HG03442 (cell line): Measurements from ENCODE around the gene CDK5R2.
"Not testable (repeated sequence)": the region's sequence is repeated elsewhere in the genome, so short reads cannot be mapped to it uniquely, and the experiment has no call there.

ENCODE experiments used
- ATAC-seq: cut with Tn5 transposase; IDR thresholded peaks from one replicate; pipeline ENCODE4 v1.9.1; 2021; ENCODE audit warnings: mild to moderate bottlenecking, moderate library complexity; ENCODE audit not compliant: unreplicated experiment

The CDK5R2 gene

DNA sequence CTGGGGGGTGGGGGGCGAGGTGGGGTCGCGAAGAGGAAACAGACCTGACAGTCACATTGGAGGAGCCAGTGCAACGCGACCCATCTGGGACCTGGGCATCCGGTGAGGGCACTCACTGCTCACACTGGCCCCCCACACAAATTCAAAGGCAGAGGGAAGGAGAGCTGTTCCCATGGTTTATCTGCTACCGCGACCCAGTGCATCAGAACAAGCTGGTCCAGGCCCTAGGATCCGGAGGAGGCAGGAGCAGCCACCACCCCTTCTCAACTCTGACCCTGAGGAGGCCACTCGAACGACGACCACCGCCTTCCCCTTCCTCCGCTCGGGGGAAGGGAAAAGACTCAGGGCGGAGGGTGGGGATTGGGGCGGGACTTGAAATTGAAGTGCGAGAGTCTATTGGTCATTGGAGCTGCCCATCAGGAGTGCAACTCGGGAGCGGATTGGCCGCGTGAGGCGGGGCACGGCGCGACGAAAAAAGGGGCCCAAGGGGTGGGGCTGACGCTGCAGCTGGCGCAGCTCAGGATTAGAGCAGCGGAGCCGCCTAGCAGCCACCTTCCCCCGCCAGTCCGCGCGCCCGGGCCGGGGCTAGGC is at the start of gene CDK5R2:
Gene CDK5R2 (plus strand): TSS at position 526 of the 591 bp plus-strand sequence. CDS start 155 bp downstream, outside the sequence.
- peak; percentile 91 for ATAC-seq

DNA sequence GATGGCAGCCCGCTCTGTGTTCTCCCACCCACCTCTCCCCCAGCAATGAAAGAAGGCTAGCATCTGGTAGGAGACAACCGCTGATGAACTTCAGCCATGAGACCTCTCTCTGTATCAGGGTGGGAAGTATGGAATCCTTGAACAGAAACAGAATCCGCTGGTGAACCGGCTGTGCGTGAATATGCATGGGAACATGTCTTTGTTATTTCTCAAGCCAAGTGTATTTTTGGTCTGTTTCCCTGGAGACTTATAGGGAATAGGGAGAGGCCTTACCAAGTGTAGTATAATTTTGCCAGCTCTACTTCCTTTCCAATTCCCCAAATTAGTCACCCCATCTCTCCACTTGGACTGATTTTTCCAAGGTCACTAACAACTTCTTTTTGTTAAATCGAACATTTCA is 48.7 kb upstream of the CDK5R2 start:
- ATAC-seq, result no peak

DNA sequence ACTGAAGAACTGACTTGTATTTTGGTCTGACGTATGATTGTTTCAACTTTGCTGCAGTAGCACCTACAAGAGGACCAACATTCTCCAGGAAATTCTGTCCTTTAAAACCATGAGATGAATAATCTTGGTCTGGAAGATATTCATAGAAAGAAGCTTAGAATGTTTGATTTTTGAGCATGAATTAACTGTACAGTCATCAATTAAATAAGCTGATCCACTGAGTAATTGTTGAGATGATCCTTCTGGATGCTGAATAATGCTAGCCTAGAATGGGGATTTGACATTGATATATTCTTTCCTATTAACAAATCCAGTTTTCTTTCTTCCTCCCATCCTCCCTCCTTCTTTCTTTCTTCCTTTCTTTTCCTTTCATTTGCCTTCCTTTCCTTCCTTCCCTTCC is 39.0 kb upstream of the CDK5R2 start:
- ATAC-seq, result no peak

DNA sequence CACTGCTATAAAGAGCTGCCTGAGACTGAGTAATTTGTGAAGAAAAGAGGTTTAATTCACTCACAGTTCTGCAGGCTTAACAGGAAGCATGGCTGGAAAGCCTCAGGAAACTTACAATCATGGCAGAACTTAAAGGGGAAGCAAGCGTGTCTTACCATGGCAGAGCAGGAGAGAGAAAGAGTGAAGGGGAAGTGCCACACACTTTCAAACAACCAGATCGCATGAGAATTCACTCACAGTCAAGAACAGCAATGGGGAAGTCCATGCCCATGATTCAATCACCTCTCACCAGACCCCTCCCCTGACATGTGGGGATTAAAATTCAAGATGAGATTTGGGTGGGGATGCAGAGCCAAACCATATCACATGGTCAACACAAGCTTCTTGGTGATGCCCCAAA is 34.7 kb upstream of the CDK5R2 start:
- ATAC-seq, result no peak

DNA sequence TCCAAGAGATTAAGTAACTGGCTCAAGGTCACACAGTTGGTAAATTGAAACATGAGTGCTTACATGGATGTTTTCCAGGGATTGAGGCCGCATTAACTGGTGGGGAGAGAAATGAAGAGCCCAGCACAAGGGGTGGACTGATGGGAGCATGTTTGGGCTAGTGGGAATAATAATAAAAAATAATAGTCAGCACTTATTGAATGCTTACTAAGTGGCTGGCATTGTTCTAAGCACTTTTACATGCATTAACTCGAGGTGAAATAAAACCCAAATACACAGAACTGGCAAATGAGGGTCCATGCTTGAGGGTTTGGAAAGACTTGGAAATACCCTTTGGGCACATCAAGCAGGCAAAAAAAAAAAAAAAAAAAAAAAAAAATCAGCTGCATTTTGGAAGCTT is 34.0 kb upstream of the CDK5R2 start:
- no peak for ATAC-seq

DNA sequence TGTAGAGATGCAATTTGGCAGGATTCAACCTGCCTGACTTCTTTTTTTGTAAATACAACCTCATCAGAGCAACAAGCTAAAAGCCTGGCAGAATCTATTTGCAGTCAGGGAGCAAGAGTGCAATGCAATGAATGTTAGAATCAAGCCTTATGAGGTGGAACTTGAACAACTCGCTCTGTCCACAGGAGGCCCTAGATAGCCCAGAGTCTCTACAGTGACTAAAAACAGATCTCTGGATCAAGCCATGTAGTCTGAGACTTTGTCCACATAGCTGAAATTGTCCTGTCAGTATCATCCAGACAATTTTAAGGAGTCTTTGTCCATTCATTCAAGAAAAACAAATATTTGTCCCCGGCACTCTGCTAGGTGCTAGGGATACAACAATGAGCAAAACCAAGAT is 32.0 kb upstream of the CDK5R2 start:
- ATAC-seq, result no peak

DNA sequence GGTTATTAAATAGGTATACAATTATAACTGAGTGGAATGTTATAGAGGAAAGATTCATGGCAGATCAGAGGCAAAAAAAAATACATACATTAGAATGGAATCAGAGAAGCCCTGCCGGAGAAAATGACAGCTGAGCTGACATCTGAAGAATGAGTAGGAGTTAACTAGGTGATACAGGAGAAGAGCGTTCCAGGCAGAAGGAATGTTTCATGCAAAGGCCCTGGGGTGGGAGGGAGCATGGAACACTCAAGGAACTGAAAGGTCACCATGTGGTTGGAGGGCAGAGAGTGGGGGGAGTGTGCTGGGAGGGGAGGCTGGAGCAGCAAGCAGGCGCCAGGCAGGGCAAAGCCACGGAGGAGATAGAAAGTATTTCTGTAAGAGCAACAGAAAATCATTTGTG is 31.6 kb upstream of the CDK5R2 start:
- no peak for ATAC-seq

DNA sequence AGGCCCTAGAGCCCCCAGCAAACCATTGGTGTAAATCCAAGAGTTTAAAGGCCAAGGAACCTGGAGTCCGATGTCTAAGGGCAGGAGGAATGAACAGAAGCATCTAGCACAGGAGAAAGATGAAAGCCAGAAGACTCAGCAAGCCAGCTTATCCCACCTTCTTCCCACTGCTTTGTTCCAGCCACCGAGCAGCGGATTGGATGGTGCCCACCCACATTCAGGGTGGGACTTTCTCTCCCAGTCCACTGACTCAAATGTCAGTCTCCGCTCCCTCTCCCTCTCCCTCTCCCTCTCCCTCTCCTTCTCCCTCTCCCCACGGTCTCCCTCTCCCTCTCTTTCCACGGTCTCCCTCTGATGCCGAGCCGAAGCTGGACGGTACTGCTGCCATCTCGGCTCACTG is 29.0 kb upstream of the CDK5R2 start:
- not testable (repeated sequence) for ATAC-seq

DNA sequence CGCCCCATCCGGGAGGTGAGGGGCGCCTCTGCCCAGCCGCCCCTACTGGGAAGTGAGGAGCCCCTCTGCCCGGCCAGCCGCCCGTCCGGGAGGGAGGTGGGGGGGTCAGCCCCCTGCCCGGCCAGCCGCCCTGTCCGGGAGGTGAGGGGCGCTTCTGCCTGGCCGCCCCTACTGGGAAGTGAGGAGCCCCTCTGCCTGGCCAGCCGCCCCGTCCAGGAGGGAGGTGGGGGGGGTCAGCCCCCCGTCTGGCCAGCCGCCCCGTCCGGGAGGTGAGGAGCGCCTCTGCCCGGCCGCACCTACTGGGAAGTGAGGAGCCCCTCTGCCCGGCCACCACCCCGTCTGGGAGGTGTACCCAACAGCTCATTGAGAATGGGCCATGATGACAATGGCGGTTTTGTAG is 27.7 kb upstream of the CDK5R2 start:
- ATAC-seq, result not testable (repeated sequence)

DNA sequence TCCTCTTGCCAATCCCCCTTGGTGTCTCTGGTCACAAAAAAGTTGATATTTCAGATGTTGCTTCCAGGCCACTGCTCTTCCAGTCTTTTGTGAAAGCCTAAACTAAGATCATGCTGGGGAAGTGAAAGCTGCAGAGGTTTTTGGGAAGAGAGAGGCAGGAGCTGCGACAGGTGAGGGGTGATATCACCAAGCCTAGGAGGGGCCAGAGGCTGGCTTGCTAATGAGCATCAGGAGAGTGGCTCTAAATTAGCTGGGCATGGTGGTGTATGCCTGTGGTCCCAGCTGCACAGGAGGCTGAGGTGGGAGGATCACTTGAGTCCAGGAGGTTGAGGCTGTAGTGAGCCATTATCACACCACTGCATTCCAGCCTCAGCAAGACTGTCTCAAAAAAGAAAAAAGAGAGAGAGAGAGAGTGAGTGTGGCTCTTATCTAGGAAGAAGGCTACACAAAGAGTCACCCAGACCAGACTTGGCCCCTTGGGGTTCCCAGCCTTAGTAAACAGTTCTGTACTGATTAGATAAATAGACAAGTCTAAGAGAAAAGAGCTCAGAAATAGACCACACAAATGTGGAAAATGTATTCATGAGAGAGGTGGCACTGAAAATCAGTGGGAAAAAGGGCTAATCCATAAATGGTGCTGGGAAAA is 14.6 kb upstream of the CDK5R2 start:
- ATAC-seq, result no peak

DNA sequence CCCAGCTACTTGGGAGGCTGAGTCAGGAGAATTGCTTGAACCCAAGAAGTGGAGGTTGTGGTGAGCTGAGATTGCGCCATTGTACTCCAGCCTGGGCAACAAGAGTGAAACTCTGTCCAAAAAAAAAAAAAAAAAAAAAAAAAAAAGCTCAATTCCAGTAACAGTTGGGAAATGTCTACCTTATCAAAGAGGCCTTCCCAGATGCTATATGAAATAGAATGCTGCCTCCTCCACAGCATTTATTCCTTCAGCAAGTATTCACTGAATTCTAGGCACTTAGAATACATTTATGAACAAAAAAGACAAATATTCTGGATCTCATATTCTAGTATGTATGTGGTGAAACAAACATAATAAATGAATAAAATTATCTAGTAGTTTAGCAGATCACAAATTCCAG is 12.8 kb upstream of the CDK5R2 start:
- no peak for ATAC-seq

DNA sequence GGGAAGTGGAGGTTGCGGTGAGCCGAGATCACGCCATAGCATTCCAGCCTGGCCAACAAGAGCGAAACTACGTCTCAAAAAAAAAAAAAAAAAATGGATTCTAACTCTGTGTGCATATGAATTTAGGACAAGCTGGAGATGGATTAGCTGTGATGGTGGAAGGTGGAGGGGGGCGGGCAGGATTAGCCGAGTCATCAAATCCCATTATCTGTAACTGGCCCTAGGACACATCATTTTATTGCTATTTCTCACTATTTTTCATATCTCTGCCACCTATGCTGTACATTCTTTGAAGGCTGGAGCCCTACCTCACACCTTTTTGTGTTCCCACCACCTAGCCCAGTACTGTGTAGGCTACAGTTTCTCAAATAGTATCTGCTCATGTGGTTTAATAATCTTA is 7.3 kb upstream of the CDK5R2 start:
- no peak for ATAC-seq

DNA sequence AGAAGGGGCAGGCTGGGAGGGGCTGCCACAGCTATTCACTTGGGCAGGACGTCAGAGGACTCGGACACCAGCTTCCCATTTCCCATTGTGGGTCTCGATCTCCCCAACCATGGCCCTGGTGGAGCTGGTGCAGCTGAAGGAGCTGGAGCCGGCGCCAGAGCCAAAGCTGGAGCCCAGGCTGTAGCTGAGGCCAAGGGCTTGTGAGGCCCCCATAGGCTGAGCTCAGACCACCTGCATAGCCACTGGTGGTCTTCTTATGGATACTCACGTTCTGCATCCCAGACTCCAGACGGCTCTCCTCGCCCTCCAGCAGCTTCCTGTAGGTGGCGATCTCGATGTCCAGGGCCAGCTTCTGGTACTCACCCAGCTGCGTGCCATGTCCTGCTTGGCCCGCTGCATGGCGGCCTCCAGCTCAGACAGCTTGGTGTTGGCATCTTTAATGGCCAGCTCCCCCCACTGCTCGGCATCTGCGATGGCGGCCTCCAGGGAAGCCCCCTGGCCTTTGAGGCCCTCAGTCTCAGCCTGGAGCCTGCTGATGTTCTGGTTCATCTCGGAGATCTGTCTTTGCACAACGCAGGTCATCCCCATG is 6.0 kb upstream of the CDK5R2 start:
- ATAC-seq, result no peak

DNA sequence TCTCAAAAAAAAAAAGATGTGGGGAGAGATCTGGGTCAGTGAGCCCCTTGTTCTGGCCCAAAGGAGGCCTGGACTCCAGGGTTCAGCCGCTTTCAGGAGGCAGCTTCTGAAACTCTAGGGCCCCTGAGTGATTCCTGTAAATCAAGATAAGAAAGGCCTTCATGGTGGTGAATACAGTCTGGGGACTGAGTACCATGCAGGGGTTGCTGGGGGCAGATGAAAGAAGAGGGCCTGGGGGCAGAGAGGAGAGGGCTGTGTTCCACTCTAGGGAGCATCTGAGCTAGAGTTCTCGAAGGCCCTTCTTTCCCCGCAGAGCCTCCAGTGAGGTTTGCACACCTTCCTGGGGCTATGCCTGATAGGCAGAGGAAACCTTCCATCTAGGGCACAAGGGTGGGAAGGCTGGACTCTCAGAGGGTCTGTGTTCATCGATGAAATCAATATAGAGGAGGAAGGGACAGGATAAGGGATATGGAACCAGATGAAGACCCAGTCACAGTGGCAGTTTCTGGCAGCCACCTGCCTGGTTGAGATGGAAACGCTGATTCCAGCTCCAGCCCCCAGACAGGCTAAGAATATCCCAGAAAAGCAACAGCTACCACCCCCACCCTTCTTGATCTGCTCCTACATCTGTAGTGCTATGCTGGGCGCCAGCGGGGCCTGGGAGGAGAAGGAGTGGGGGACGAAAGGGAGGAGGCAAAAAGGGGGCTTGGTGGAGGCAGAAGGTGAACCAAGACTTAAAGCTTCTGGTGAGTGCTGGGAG is 4.7 kb upstream of the CDK5R2 start:
- ATAC-seq, result no peak

DNA sequence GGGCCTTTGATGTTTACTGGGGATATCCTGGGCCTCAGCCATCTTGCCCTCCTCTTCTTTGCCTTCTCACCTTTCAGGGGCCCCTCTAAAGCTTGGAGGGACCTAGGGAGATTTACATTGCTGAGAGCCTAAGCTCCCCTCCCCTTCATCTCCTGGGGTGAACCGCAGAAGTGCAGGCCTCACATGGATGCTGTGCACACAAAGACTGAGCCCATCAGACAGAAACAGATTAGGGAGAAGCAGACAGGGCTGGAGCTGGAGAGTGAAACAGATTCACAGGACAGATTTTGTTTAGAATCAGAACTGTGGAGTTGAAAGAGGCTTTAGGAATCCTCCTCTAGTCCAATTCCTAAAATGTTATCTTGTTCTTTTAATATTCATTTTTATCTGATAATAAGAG is 3.4 kb upstream of the CDK5R2 start:
- no peak for ATAC-seq

DNA sequence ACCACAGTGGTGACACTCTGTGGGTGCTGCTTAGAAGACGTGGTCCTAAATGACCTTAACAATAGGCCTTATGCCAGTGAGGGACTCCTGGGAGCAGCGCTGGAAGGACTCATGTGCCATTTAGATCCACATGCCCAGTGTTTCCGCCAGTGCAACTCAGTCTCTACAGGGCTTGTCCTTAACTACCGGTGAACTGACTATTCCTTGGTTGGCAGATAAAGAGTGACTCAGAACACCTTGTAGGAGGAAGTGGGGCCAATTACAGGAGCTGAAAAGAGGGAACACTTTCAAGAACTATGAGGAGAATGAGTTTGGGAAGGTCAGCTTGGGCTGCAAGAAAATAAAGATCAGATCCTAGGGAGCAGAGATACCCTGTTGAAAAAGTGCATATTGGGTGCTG is 1.8 kb upstream of the CDK5R2 start:
- ATAC-seq, result no peak

DNA sequence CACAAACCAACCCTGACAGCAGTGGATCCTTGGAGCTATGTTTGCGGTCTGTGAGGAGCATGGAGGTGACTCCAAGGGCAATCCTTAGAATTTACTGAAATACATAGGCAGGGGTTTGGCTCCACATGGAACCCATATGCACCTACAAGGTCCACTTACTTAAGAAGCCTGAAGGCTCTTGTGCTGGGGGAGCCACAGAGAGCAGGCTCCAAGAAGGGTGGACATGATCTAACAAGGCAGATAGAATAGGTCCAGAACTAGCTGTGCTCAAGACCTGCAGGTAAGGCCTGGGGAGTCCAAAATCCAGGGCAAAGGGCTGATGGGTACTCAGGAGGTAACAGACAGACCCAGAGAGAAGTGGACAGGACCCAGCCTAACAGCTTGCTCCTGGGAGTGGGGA is 1.2 kb upstream of the CDK5R2 start:
- no peak for ATAC-seq

DNA sequence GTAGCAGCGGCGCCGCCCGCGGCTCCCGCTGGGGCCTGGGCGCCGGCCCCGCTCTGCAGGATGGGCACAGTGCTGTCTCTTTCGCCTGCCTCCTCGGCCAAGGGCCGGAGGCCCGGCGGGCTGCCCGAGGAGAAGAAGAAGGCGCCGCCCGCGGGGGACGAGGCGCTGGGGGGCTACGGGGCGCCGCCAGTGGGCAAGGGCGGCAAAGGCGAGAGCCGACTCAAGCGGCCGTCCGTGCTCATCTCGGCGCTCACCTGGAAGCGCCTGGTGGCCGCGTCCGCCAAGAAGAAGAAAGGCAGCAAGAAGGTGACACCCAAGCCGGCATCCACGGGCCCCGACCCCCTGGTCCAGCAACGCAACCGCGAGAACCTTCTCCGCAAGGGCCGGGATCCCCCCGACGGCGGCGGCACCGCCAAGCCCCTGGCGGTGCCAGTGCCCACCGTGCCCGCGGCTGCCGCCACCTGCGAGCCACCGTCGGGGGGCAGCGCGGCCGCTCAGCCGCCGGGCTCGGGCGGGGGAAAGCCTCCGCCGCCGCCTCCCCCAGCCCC is 369 bp downstream of the CDK5R2 start:
- ATAC-seq, result no peak

DNA sequence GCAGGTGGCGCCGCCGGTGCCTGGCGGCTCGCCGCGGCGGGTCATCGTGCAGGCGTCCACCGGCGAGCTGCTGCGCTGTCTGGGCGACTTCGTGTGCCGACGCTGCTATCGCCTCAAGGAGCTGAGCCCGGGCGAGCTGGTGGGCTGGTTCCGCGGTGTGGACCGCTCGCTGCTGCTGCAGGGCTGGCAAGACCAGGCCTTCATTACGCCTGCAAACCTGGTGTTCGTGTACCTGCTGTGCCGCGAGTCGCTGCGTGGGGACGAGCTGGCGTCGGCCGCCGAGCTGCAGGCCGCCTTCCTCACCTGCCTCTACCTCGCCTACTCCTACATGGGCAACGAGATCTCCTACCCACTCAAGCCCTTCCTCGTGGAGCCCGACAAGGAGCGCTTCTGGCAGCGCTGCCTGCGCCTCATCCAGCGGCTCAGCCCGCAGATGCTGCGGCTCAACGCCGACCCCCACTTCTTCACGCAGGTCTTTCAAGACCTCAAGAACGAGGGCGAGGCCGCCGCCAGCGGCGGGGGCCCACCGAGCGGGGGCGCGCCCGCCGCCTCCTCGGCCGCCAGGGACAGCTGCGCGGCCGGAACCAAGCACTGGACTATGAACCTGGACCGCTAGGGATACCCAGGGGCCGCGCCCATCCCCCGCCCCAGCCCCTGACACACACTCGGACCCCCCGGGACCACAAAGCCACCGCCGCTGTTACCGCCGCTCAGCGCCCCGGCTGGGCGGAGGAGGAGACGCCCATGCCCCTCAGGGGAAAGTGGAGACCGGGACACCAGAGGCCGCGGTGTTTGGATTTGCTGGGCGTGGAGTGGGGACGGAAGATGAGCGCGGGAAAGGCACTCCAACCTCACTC is 1.1 kb downstream of the CDK5R2 start:
- ATAC-seq, result no peak

DNA sequence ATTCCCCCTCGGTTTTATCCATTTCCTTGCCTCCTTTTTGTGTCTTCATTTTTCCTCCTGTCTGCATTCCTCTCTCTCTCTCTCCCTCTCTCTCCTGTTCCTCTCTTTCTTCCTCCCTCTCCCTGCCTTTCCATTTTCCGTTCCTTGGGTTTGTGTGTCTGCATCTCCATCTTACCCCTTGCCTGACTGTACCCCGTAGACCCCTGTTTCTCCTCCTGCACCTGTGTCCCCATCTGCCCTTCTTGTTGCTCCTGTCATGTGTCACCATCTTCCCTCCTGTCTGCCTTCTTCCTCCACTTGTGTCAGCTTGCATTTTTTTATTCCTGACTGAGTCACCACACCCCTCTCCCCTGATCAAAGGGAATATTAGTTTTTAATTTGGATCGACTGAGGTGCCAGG is 1.8 kb downstream of the CDK5R2 start:
- ATAC-seq, result no peak
